K562 (cell line): ENCODE results near the gene MT1A.

ENCODE experiments used
- CTCF ChIP-seq, 3 experiments: IDR thresholded peaks in 2 of 3; conservative IDR thresholded peaks in 1 of 3; 2 replicates each; pipeline ENCODE4 v1.5.1; 2011 to 2012; ENCODE audit warnings: low read length in 3 of 3, mild to moderate bottlenecking in 3 of 3, control low read depth in 2 of 3, improper control_type of control experiment in 1 of 3, inconsistent platforms in 1 of 3, low read depth in 1 of 3, mixed read lengths in 1 of 3, moderate library complexity in 1 of 3; ENCODE audit not compliant: insufficient read depth in 2 of 3
- DDX20 ChIP-seq: fragments of 450-650 bp; IDR thresholded peaks from 2 replicates; pipeline ENCODE4 v1.6.1; 2016; ENCODE audit warnings: missing genetic modification characterization, low read depth, mild to moderate bottlenecking, missing compliant biosample characterization, moderate library complexity
- ELK3 ChIP-seq: fragments of 450-650 bp; formaldehyde crosslinking; IDR thresholded peaks from 2 replicates; pipeline ENCODE4 v1.4.0; 2020; ENCODE audit warnings: mild to moderate bottlenecking
- POLR2A ChIP-seq: fragments of 450-650 bp; conservative IDR thresholded peaks from 2 replicates; pipeline ENCODE4 v1.6.1; 2016
- SMAD3 ChIP-seq: fragments of 450-650 bp; formaldehyde crosslinking; conservative IDR thresholded peaks from 2 replicates; pipeline ENCODE4 v1.4.0; 2020; ENCODE audit warnings: mild to moderate bottlenecking

GRCh38 chr16:56604966-56605365 is 33.5 kb upstream of the MT1A start:
- no peak for TF ChIP-seq ELK3 (CRISPR knock-in tag)
- no peak for TF ChIP-seq CTCF (IDR thresholded peaks at IDR 0.05 in 2 of 3, conservative IDR thresholded peaks at IDR 0.05 in 1 of 3; ENCODE audit: insufficient read depth in 2 of 3, low read depth in 1 of 3, low read length in 3 of 3)
- no peak for TF ChIP-seq SMAD3 (CRISPR knock-in tag)
- no peak for TF ChIP-seq POLR2A
- no peak for TF ChIP-seq DDX20 (tag)
